HL-60 (cell line): ENCODE measurements around the gene TLE3.

Source experiments
- DNase-seq, 2 experiments: peaks; one replicate each; pipeline ENCODE4 v3.0.0-alpha.2; 2010 to 2020; ENCODE audit warnings: low read depth in 1 of 2, low spot score in 1 of 2
- H3K27ac ChIP-seq: fragments of 250-450 bp; sonication (Bioruptor Pico); replicated peaks from 2 replicates; pipeline ENCODE4 v1.5.1; 2020; ENCODE audit warnings: mild to moderate bottlenecking, moderate library complexity
- H3K27me3 ChIP-seq: fragments of 250-450 bp; sonication (Bioruptor Pico); 2 replicates; pipeline ENCODE4 v1.5.1; 2021; ENCODE audit warnings: mild to moderate bottlenecking, moderate library complexity; ENCODE audit not compliant: insufficient read depth, poor library complexity, severe bottlenecking
- H3K4me3 ChIP-seq: replicated peaks from 2 replicates; pipeline ENCODE4 v1.5.1; 2011; ENCODE audit warnings: mild to moderate bottlenecking, control low read depth, low read length; ENCODE audit not compliant: insufficient read depth
- CTCF ChIP-seq: IDR thresholded peaks from one replicate; pipeline ENCODE4 v1.5.1; 2011; ENCODE audit warnings: low read length, control low read depth, inconsistent platforms; ENCODE audit not compliant: insufficient read depth
- GABPA ChIP-seq: IDR thresholded peaks from 2 replicates; pipeline ENCODE4 v1.6.1; 2012; ENCODE audit warnings: low read depth
- POLR2AphosphoS5 ChIP-seq: IDR thresholded peaks from 2 replicates; pipeline ENCODE4 v1.6.1; 2012; ENCODE audit warnings: low read depth
- SPI1 ChIP-seq: IDR thresholded peaks from 2 replicates; pipeline ENCODE4 v1.6.1; 2012; ENCODE audit warnings: low read depth, mild to moderate bottlenecking, borderline replicate concordance
- TF ChIP-seq, protein P1 (sequence below): IDR thresholded peaks from 2 replicates; pipeline ENCODE4 v1.6.1; 2012; ENCODE audit warnings: low read depth; ENCODE audit not compliant: insufficient replicate concordance

TLE3 gene

DNA sequence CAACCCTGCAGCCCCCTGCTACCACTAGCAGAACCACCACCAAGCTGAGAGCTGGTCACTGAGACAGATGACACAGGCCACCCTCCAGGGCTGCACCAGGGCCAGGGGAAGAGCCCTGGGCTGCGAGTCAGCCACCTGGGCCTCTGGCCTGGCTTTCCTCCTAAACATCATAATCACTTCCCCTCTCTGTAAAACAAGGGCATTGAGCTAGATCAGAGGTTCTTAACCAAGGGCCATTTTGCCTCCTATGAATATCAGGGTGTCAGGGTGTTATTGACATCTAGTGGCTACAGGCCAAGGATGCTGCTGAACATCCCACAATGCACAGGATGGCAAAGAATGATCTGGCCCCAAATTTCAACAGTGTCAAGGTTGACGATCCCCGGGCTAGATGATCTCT is 25.2 kb downstream of the TLE3 start:
- TF ChIP-seq SPI1 (no peak), CTCF (no peak), GABPA (no peak), POLR2AphosphoS5 (no peak)
- TF ChIP-seq, protein P1, sequence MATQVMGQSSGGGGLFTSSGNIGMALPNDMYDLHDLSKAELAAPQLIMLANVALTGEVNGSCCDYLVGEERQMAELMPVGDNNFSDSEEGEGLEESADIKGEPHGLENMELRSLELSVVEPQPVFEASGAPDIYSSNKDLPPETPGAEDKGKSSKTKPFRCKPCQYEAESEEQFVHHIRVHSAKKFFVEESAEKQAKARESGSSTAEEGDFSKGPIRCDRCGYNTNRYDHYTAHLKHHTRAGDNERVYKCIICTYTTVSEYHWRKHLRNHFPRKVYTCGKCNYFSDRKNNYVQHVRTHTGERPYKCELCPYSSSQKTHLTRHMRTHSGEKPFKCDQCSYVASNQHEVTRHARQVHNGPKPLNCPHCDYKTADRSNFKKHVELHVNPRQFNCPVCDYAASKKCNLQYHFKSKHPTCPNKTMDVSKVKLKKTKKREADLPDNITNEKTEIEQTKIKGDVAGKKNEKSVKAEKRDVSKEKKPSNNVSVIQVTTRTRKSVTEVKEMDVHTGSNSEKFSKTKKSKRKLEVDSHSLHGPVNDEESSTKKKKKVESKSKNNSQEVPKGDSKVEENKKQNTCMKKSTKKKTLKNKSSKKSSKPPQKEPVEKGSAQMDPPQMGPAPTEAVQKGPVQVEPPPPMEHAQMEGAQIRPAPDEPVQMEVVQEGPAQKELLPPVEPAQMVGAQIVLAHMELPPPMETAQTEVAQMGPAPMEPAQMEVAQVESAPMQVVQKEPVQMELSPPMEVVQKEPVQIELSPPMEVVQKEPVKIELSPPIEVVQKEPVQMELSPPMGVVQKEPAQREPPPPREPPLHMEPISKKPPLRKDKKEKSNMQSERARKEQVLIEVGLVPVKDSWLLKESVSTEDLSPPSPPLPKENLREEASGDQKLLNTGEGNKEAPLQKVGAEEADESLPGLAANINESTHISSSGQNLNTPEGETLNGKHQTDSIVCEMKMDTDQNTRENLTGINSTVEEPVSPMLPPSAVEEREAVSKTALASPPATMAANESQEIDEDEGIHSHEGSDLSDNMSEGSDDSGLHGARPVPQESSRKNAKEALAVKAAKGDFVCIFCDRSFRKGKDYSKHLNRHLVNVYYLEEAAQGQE, result no peak

GRCh38 chr15:70071799-70072198 is 25.9 kb downstream of the TLE3 start:
- DNase-seq, result no peak
- TF ChIP-seq POLR2AphosphoS5 (no peak), CTCF (no peak), GABPA (no peak), SPI1 (no peak)
- TF ChIP-seq, protein P1, result no peak

More for the DNA sequence above, 25.2 kb downstream of the TLE3 start:
- Histone ChIP-seq H3K27ac (no peak overlapping the region), H3K4me3 (no peak overlapping the region), H3K27me3 (no peaks in the 10 kb centered on the region)
- DNase-seq, result no peak

DNA sequence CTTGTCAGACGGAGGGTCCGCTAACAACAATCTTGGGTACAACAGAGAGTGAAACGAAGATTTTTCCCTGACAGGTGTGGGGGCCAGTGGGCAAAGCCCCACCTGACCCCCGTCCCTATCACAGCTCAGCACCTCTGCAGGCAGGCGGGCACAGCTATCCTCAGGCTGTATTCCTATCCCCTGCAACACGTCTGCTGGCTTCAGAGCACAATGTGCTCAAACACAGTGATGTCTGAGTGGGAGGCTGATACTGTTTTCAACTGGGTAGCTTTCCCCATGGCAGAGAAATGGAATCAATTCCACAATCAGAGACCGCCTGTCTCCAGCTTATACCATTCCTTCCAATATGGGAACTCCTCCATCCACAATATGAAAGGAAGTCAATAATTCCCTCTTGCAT is 28.0 kb downstream of the TLE3 start:
- TF ChIP-seq POLR2AphosphoS5 (no peak), CTCF (no peak)
- DNase-seq, result no peak
- no peak overlapping the region for H3K27ac ChIP-seq
- no peak overlapping the region for H3K4me3 ChIP-seq
- H3K27me3 ChIP-seq, result no peaks in the 10 kb centered on the region

More at GRCh38 chr15:70071799-70072198, 25.9 kb downstream of the TLE3 start:
- Histone ChIP-seq H3K27me3 (no peaks in the 10 kb centered on the region), H3K4me3 (no peak overlapping the region), H3K27ac (no peak overlapping the region)

DNA sequence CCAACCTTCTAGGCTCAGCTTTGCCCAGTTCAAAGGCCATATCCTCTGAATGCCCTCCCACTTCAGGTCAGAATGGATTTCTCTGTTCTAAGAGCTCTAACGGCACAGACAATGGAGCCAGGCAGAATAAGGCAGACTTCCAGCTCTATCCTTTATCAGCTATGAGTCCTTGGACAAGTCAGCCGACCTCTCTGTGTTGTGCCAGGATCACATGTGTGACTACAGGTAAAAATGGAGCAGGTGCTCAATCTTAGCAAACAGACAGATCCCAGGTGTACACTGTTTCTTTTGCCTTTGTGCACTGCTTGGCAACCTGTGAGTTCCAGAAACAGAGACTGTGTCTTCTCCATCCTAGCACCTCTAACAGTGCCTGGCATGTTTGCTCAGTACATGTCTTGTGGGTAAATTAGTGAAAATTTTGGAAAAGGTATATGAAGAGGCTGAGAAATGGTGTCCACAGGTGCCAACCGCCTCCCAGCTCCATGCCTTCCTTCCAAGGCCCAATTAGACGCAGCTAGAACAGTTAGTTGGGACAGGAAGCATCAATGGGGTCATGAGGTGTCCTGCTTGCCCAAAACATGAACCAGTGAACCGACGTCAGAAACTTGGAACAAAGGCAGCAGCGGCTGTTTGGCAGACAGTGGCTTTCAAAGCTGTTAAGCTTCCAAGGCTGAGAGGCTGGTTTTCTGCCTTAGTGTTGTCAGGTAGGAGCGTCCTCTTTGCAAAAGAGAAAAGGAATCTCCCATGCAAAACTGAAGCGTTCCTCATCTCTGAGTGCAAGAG is 28.7 kb downstream of the TLE3 start:
- no peak overlapping the region for H3K27ac ChIP-seq
- H3K27me3 ChIP-seq, result no peaks in the 10 kb centered on the region
- no peak for DNase-seq
- TF ChIP-seq CTCF, result no peak
- TF ChIP-seq, protein P1, result no peak
- TF ChIP-seq SPI1, result no peak
- no peak for TF ChIP-seq POLR2AphosphoS5
- TF ChIP-seq GABPA, result no peak
- H3K4me3 ChIP-seq, result no peak overlapping the region
